Naive B cell (primary cell): Measurements from ENCODE around the gene CLCN6. TPM values are rescaled to one million over a fixed set of nuclear protein-coding genes. Genes with fewer than 3 reads are reported as not detected.
"Not testable (repeated sequence)": the region's sequence is repeated elsewhere in the genome, so short reads cannot be mapped to it uniquely, and the experiment has no call there.

Experiments used
- ATAC-seq, 2 donors: fragments of 150-1000 bp; cut with Tn5 transposase; 2 replicates each; pipeline ENCODE4 v1.10.0; 2021; ENCODE audit warnings: low read depth in 2 of 2, mild to moderate bottlenecking in 2 of 2, moderate library complexity in 2 of 2
- DNase-seq: peaks from one replicate; pipeline ENCODE4 v3.0.0; 2022
- H3K27ac Mint-ChIP-seq, 6 donors: one replicate each; pipeline ENCODE4 v1.8.0; 2020 to 2022; ENCODE audit warnings: mild to moderate bottlenecking in 6 of 6, mixed read lengths in 6 of 6, moderate library complexity in 5 of 6, inconsistent platforms in 2 of 6
- H3K27me3 Mint-ChIP-seq, 3 donors: one replicate each; pipeline ENCODE4 v1.8.0; 2021 to 2022; ENCODE audit warnings: mixed read lengths in 3 of 3, mild to moderate bottlenecking in 1 of 3
- H3K36me3 Mint-ChIP-seq, 2 donors: one replicate each; pipeline ENCODE4 v1.8.0; 2020 to 2022; ENCODE audit warnings: mixed read lengths in 2 of 2, inconsistent platforms in 1 of 2, mild to moderate bottlenecking in 1 of 2
- H3K4me1 Mint-ChIP-seq, 3 donors: one replicate each; pipeline ENCODE4 v1.8.0; 2020 to 2022; ENCODE audit warnings: mixed read lengths in 3 of 3, inconsistent platforms in 1 of 3, mild to moderate bottlenecking in 1 of 3, moderate library complexity in 1 of 3
- H3K4me3 Mint-ChIP-seq, 8 donors: one replicate each; pipeline ENCODE4 v1.8.0; 2020 to 2022; ENCODE audit warnings: mild to moderate bottlenecking in 8 of 8, mixed read lengths in 8 of 8, moderate library complexity in 8 of 8, inconsistent platforms in 2 of 8
- H3K9me3 Mint-ChIP-seq, 7 donors: one replicate each; pipeline ENCODE4 v1.8.0; 2020 to 2022; ENCODE audit warnings: mixed read lengths in 7 of 7, mild to moderate bottlenecking in 5 of 7, inconsistent platforms in 2 of 7, moderate library complexity in 1 of 7
- polyA plus RNA-seq, 6 donors: library from polyadenylated mRNA; unstranded; fragments of 300-500 nt; fragmentation: Illumina TruSeq; gene quantifications; one replicate each; pipeline ENCODE4 v1.2.3, GENCODE V29; 2021; ENCODE audit warnings: low read depth in 6 of 6

The CLCN6 gene
- polyA plus RNA-seq, 6 donors from 2014 or later, result 1.9 to 19.0 (median 9.1) TPM

DNA sequence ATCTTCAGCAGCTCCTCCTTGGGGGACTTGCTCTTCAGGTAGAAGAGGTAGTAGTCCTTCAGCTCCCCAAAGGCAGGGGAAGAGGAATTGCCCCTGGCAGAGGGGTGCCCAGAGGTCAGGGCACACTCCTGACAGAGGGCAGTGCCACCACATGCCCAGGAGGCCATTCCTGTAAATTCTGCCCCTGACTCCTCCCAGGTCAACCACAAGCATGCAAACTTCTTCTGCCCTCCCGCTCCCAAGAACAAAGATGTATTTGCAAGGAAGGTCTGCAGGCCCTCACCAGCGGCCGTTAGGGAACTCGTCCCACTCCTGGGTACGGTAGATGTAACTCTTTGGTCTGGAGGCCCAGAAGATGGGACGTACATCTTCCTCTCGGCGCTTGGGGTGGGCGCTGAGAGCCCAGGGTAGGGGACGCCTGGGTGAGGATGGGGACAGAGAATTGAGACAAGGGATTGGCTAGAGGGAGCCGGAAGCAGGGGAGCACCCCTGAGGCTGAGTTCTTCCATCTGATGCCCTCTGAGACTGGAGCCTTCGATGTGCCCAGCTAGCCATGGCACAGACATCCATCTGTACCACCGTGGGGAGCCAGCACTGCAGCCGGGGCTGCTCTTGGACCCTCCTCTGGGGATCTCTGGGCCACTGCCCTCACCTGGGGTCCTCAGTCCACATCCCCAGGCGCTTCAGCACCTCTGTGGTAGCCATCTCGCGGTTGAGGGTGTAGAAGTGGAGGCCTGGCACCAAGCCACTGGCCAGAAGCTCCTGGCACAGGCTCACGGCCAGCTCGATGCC is 11.3 kb upstream of the CLCN6 start:
- H3K27ac Mint-ChIP-seq, result peak overlapping the region in 2 of 6 donors; percentile 30 to 66

DNA sequence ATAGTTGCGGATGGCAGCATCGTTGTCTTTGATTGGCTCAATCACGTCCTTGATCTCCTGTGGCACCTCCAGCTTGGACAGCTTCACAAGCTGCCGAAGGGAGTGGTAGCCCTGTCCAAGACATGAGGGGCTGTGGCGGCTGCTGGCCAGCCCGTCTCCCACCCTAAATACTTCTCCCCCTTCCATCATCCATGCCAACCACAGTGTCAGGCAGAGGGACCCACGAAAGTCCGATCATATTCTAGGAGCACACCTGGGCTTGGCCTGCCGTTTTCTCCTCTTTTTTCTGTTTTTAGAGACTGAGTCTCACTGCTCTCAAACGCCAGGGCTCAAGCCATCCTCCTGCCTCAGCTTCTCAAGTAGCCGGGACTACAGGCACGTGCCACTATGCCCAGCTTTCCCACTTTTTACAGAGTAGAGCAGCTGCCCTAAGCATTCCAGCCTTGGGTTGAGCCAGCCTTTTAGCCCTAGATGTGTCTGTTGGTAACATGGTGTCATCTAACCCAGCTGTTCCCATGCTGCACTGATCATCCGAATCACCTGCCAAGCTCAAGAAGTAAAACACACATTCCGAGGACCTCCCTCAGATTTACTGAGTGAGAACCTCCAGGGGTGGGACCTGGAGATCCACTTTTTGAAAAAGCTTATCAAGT is 10.6 kb upstream of the CLCN6 start:
- peak overlapping the region in 2 of 6 donors; percentile 36 to 66 for H3K27ac Mint-ChIP-seq
- no peaks in the 10 kb centered on the region for H3K9me3 Mint-ChIP-seq
- DNase-seq, result no peak
- no peak for ATAC-seq
- no peaks in the 10 kb centered on the region for H3K27me3 Mint-ChIP-seq
- H3K4me1 Mint-ChIP-seq, result peaks cover 10 to 15% (median 13%) of the 10 kb centered on the region in 3 donors
- H3K4me3 Mint-ChIP-seq, result peak overlapping the region in 2 of 8 donors; percentile 31 to 42
- H3K36me3 Mint-ChIP-seq, result peaks cover 10 to 28% of the 10 kb centered on the region in 2 donors

More for the DNA sequence above, 11.3 kb upstream of the CLCN6 start:
- Mint-ChIP-seq H3K4me3 (no peak overlapping the region), H3K27me3 (no peaks in the 10 kb centered on the region), H3K36me3 (peaks cover 10 to 29% of the 10 kb centered on the region in 2 donors), H3K9me3 (no peaks in the 10 kb centered on the region), H3K4me1 (peaks cover 5 to 12% (median 9%) of the 10 kb centered on the region in 3 donors)
- DNase-seq, result no peak
- no peak for ATAC-seq

DNA sequence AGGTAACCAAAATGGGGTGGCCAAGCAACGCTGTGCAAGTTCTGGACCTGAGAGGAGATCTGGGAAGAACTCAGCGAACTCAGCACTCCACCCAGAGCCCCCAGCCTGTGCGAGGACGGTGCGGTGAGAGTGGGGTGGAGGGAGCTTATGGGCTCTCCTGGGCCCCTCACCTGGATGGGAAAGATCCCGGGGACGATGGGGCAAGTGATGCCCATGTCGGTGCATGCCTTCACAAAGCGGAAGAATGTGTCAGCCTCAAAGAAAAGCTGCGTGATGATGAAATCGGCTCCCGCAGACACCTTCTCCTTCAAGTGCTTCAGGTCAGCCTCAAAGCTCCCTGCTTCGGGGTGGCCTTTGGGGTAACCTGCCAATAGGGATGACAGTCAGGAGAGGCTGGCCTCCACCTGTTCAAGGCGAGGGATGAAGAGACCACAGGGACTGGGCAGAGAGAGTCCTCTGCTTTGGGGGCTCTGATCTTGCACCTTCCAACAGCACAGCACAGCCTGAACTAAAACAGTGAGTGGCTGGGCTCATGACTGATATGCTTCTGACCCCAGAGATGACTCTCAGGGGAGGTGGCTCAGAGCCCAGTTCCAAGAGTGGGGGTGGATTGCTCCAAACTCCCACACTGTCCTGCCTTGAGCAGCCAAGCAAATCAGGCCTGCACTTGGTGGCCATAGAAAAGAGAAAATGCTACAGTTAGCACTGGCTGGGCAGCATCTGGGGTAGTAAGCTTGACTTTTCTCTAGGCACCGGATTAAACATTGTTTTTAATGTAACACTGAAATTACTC is 9.8 kb upstream of the CLCN6 start:
- Mint-ChIP-seq H3K27ac (peak overlapping the region in 1 of 6 donors; percentile 18), H3K4me3 (no peak overlapping the region), H3K9me3 (no peaks in the 10 kb centered on the region), H3K27me3 (no peaks in the 10 kb centered on the region), H3K4me1 (peaks cover 18 to 20% (median 19%) of the 10 kb centered on the region in 3 donors), H3K36me3 (peaks cover 5 to 20% of the 10 kb centered on the region in 2 donors)
- ATAC-seq (no peak), DNase-seq (no peak)

DNA sequence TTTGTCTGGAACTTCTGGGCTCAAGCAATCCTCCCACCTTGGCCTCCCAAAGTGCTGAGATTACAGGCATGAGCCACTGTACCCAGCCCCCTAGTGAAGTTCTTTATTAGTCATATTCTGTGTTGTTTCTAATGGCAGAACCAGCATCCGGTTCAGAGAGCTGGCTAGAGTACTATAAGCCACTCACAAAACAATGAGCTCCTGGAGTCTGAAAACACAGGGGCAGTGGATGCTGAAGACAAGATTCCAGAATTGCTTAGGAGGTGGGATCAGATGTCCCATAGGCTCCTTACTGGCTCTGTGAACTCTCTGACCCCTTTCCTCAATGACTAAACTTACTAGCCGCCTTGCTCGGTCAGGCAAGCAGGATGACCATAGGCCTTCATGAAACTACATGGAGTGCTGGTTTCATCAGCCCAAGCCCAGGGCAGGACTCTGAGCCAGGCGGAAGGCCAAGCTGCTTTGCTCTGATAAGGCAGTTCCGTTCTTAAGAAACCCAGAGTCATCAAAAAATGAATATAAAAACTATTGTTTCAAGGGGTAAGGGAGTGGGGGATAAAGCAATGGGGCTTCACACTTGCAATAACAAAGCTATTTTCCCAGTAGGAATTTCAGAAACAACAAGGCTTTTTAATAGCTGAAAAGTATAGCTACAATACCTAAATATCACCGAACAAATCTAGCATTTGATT is 8.3 kb upstream of the CLCN6 start:
- DNase-seq (no peak), ATAC-seq (no peak)
- H3K4me1 Mint-ChIP-seq, result peaks cover 22 to 30% (median 30%) of the 10 kb centered on the region in 3 donors
- peaks cover 5 to 11% of the 10 kb centered on the region in 2 donors for H3K36me3 Mint-ChIP-seq
- peak overlapping the region in 2 of 6 donors; percentile 33 to 63 for H3K27ac Mint-ChIP-seq
- H3K9me3 Mint-ChIP-seq, result no peaks in the 10 kb centered on the region
- no peaks in the 10 kb centered on the region for H3K27me3 Mint-ChIP-seq
- H3K4me3 Mint-ChIP-seq, result no peak overlapping the region

DNA sequence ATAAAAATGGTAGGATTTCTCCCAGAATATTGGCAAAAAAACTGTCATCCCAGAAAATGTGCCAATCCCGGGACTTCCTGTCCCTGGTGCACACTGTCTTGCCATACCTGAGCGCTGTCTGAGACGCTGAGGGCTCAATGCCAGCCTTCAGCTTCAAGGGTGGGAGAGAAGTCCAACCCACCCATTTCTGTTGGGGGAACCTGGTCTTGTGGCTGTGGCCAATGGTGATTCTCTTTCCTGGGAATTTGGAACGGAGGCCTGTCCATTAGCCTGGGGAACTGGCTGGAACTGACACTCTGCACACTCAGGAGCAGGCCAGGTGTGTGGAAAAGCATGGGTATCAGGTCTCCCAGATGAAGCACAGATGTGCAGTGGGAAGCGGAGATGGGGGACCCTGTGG is 6.9 kb upstream of the CLCN6 start:
- H3K9me3 Mint-ChIP-seq, result no peaks in the 10 kb centered on the region
- DNase-seq, result no peak
- H3K27ac Mint-ChIP-seq, result peak overlapping the region in 1 of 6 donors; percentile 50
- H3K36me3 Mint-ChIP-seq, result peaks cover 5 to 11% of the 10 kb centered on the region in 2 donors
- peaks cover 32 to 44% (median 44%) of the 10 kb centered on the region in 3 donors for H3K4me1 Mint-ChIP-seq
- no peak overlapping the region for H3K4me3 Mint-ChIP-seq
- ATAC-seq, result no peak
- no peaks in the 10 kb centered on the region for H3K27me3 Mint-ChIP-seq

DNA sequence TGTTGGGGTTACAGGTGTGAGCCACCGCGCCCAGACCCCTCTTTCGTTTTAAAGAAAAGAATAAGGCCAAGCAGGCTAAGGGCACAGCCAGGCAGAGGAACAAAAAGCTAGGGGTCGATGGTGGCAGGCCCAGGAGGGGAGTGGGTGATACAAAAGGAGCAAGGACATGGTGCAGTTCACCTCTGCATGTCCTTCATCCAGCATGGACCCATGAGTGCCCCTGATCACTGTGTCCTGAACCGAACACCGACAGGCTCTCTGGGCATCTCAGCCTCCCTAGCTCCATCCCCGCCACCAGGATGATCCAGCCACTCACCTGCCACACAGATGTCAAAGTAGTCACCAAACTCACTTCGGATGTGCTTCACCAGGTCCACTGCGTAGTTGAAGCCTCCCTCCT is 6.1 kb upstream of the CLCN6 start:
- no peak overlapping the region for H3K4me3 Mint-ChIP-seq
- DNase-seq (no peak), ATAC-seq (no peak)
- H3K9me3 Mint-ChIP-seq, result no peaks in the 10 kb centered on the region
- H3K27ac Mint-ChIP-seq, result peak overlapping the region in 1 of 6 donors; percentile 71
- peaks cover 39 to 52% (median 52%) of the 10 kb centered on the region in 3 donors for H3K4me1 Mint-ChIP-seq
- H3K27me3 Mint-ChIP-seq, result no peaks in the 10 kb centered on the region
- H3K36me3 Mint-ChIP-seq, result peaks cover 5 to 11% of the 10 kb centered on the region in 2 donors

DNA sequence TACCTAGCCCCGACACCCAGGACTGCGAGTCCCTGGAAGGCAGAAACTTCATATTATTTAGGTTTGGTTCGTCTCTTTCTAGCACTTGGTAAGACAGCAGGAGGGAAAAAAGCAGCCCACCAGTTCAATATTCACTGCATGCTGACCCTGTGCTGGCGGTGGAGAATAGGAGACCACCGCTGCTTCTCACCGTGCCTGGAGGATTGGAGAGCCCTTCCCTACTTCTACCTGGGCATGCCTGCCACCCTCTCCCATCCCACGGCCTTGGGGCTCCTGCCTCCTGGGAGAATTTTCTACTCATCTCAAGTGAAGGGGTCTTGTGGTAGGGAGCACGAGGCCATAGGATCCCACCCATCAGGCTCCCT is 5.6 kb upstream of the CLCN6 start:
- peak overlapping the region in 3 of 6 donors; percentile 44 to 71 (median 52) for H3K27ac Mint-ChIP-seq
- peaks cover 4 to 7% of the 10 kb centered on the region in 2 donors for H3K36me3 Mint-ChIP-seq
- no peaks in the 10 kb centered on the region for H3K27me3 Mint-ChIP-seq
- peaks cover 41 to 55% (median 53%) of the 10 kb centered on the region in 3 donors for H3K4me1 Mint-ChIP-seq
- ATAC-seq, result no peak
- H3K9me3 Mint-ChIP-seq, result no peaks in the 10 kb centered on the region
- no peak for DNase-seq
- peak overlapping the region in 3 of 8 donors; percentile 9 to 69 (median 33) for H3K4me3 Mint-ChIP-seq

DNA sequence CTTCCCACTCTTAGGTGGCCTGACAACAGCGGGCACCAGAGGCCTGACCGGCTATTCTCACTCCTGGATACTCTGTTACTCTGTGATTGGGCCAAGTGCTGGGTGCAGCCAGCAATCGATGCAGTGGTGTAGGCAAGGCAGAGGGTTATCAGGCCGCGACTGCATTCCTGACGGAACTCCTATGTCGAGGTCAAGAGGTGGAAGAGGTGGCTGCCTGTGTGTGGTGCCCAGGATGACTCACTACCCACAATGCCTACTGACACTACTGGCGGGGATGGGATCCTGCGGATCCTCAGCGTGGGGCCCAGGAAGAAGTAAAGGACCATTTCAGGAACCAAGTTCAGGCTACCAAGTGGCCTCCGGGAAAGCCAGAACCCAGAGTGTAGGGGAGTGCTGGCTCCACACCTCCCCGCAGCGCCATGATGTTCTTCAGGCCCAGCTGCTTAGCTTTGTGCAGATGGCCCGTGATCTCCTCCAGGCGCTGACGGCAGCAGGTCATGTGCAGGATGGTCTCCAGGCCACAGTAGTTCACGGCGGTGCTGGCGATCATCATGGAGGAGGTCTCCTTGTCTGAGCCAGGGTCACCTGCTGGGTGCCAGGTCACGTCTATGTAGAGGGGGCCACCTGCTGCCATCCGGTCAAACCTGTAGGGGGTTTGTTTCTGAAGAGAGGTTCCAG is 5.1 kb upstream of the CLCN6 start:
- DNase-seq, result no peak
- H3K27ac Mint-ChIP-seq, result peak overlapping the region in 3 of 6 donors; percentile 39 to 80 (median 54)

DNA sequence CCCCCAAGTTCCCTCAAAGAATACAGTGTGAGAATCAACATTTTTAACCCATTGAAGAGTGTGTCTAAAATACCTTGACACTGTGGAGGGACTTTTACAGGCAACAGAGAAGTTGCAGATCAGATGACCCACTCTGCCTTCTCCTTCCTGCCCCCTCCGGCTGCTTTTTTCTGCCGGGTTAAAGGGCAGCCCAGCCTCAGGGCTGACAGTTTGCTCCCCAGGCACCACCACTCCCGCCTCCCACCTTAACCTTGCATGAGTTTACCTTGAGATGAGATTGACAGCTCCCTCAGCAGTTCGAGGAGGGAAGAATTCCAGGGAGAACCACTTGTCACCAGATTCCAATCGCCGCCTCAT is 3.4 kb upstream of the CLCN6 start:
- peak overlapping the region; percentile 89 to 100 (median 96) for H3K4me3 Mint-ChIP-seq
- H3K4me1 Mint-ChIP-seq, result peaks cover 51 to 64% (median 62%) of the 10 kb centered on the region in 3 donors
- no peaks in the 10 kb centered on the region for H3K36me3 Mint-ChIP-seq
- no peak for DNase-seq
- no peaks in the 10 kb centered on the region for H3K27me3 Mint-ChIP-seq
- peak overlapping the region in 5 of 6 donors; percentile 90 to 100 (median 95) for H3K27ac Mint-ChIP-seq
- H3K9me3 Mint-ChIP-seq, result no peaks in the 10 kb centered on the region
- ATAC-seq, result no peak

More for the DNA sequence above, 5.1 kb upstream of the CLCN6 start:
- Mint-ChIP-seq H3K4me3 (peak overlapping the region in 6 of 8 donors; percentile 9 to 97 (median 54)), H3K4me1 (peaks cover 42 to 55% (median 51%) of the 10 kb centered on the region in 3 donors), H3K36me3 (peaks cover 0 to 2% of the 10 kb centered on the region in 2 donors), H3K9me3 (no peaks in the 10 kb centered on the region), H3K27me3 (no peaks in the 10 kb centered on the region)
- ATAC-seq, result no peak

DNA sequence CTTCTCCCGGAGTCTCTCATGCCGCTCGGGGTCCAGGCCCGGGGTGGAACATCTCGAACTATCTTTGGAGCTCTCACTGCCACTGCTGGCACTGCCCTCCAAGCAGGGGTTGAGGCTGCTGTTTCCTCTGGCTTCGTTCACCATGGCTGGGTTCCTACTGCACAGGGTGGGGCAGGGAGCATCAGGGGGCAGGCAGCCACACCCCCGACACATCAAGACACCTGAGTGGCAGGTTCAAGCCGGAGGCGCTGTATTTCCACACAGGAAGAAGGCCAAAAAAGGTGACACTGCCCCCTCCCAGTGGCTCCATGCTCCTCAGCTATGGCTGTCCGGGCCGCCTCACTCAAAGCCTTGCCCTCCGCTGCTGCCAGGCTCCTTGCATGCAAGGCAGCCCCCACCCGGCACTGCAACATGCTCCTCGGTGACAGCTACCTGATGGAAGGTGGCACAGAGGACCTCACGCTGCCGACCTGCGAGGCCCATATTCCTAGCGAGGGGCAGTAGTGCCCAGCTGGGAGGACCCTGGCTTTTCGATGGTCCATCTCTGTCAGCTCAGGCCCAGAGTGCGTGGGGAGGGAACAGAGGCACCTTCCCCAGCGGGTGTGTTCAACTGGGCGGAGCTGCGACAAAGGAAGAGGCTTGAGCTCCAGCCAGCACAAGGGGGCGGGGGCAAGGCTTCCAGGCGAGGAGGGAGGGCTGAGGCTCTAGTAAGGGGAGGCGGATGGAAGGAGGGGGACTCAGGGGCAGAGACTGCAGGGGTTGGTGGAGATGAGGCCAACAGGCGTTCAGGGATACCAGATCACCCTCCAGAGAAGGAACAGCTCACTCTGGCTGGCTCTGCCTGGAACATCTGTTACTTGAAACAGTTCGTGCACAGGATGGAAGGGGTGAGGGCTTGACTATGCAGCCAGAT is 2.8 kb upstream of the CLCN6 start:
- Mint-ChIP-seq H3K9me3 (no peaks in the 10 kb centered on the region), H3K36me3 (no peaks in the 10 kb centered on the region)

DNA sequence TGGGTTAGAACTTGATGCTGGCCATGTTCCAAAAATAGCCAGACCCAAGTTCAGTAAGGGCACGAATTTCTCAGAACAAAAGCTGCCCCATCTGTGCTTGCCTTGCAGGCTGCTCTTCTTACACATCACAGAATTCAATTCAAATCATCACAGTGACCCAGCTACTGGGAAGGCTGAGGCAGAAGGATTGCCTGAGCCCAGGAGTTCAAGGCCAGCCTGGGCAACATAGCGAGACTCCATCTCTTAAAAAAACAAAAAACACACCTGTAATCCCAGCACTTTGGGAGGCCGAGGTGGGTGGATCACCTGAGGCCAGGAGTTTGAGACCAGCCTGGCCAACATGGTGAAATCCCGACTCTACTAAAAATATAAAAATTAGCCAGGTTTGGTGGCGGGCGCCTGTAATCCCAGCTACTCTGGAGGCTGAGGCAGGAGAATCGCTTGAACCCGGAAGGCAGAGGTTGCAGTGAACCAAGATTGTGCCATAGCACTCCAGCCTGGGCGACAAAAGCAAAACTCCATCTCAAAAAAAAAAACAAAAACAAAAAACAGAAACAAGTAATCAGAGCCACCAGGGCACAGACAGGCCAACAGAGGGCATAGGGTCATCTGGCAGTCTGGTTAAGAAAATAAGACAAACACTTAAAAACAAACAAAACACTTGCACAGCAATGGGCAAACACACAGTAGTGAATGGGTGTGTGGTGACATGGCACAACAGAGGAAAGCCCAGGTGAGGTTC is 1.9 kb upstream of the CLCN6 start:
- H3K36me3 Mint-ChIP-seq, DNase-seq, H3K27me3 Mint-ChIP-seq, ATAC-seq, H3K9me3 Mint-ChIP-seq: not testable (repeated sequence)
- peaks cover 60 to 79% (median 74%) of the 10 kb centered on the region in 3 donors for H3K4me1 Mint-ChIP-seq
- peak overlapping the region; percentile 89 to 100 (median 97) for H3K4me3 Mint-ChIP-seq
- H3K27ac Mint-ChIP-seq, result peak overlapping the region; percentile 98 to 100 (median 98)

More for the DNA sequence above, 2.8 kb upstream of the CLCN6 start:
- peaks cover 57 to 70% (median 68%) of the 10 kb centered on the region in 3 donors for H3K4me1 Mint-ChIP-seq
- DNase-seq (peak; percentile 74), ATAC-seq (peak; percentile 22 to 33)
- peak overlapping the region; percentile 90 to 100 (median 96) for H3K27ac Mint-ChIP-seq
- no peaks in the 10 kb centered on the region for H3K27me3 Mint-ChIP-seq
- H3K4me3 Mint-ChIP-seq, result peak overlapping the region; percentile 89 to 100 (median 96)
